CD4-positive, alpha-beta T cell treated with Interleukin-1 beta for 1 hour (primary cell): ENCODE results near the gene TMEM30B.
"Not testable (repeated sequence)": the region's sequence is repeated elsewhere in the genome, so short reads cannot be mapped to it uniquely, and the experiment has no call there.

ENCODE experiments used
- DNase-seq, 2 donors: peaks; one replicate each; pipeline ENCODE4 v3.0.0-alpha.2; 2020 to 2022

The TMEM30B gene

GRCh38 chr14:61264010-61264571 is 17.0 kb downstream of the TMEM30B start:
- DNase-seq = no peak

GRCh38 chr14:61262082-61262481 is 19.1 kb downstream of the TMEM30B start:
- no peak for DNase-seq

GRCh38 chr14:61260939-61261776 is 20.0 kb downstream of the TMEM30B start:
- DNase-seq = no peak

- DNase-seq = no peak
Measured at GRCh38 chr14:61258985-61259384, 22.2 kb downstream of the TMEM30B start.

GRCh38 chr14:61257469-61258057 is 23.6 kb downstream of the TMEM30B start:
- no peak for DNase-seq

- DNase-seq = no peak
Measured at GRCh38 chr14:61256826-61257468, 24.2 kb downstream of the TMEM30B start.

GRCh38 chr14:61255968-61256367 is 25.2 kb downstream of the TMEM30B start:
- no peak for DNase-seq

GRCh38 chr14:61254808-61255526 is 26.2 kb downstream of the TMEM30B start:
- no peak for DNase-seq

- no peak for DNase-seq
Measured at GRCh38 chr14:61253064-61253738, 27.9 kb downstream of the TMEM30B start.

GRCh38 chr14:61252369-61253063 is 28.6 kb downstream of the TMEM30B start:
- DNase-seq = peak; percentile 59 to 63

- no peak for DNase-seq
Measured at GRCh38 chr14:61250063-61250462, 31.1 kb downstream of the TMEM30B start.

- DNase-seq = no peak
Measured at GRCh38 chr14:61247935-61248334, 33.2 kb downstream of the TMEM30B start.

- DNase-seq = no peak
Measured at GRCh38 chr14:61246721-61247120, 34.4 kb downstream of the TMEM30B start.

GRCh38 chr14:61244009-61244408 is 37.1 kb downstream of the TMEM30B start:
- no peak for DNase-seq

- no peak for DNase-seq
Measured at GRCh38 chr14:61240206-61240605, 40.9 kb downstream of the TMEM30B start.

GRCh38 chr14:61239285-61239684 is 41.9 kb downstream of the TMEM30B start:
- DNase-seq = not testable (repeated sequence)

- DNase-seq = no peak
Measured at GRCh38 chr14:61238611-61239245, 42.4 kb downstream of the TMEM30B start.

- no peak for DNase-seq
Measured at GRCh38 chr14:61234215-61234916, 46.8 kb downstream of the TMEM30B start.

- no peak for DNase-seq
Measured at GRCh38 chr14:61233436-61233956, 47.6 kb downstream of the TMEM30B start.

GRCh38 chr14:61231810-61232209 is 49.3 kb downstream of the TMEM30B start:
- no peak for DNase-seq
